Activated CD4-positive, alpha-beta T cell treated with anti-CD3 and anti-CD28 coated beads for 4 hours (primary cell): ENCODE measurements around the gene SLC1A2.
A peak's percentile ranks its signal among the peaks of the same experiment; 100 is the strongest.
"Not testable (repeated sequence)": the region's sequence is repeated elsewhere in the genome, so short reads cannot be mapped to it uniquely, and the experiment has no call there.

Experiments used
- DNase-seq, 2 donors: peaks; one replicate each; pipeline ENCODE4 v3.0.0-alpha.2; 2020

Gene SLC1A2

DNA sequence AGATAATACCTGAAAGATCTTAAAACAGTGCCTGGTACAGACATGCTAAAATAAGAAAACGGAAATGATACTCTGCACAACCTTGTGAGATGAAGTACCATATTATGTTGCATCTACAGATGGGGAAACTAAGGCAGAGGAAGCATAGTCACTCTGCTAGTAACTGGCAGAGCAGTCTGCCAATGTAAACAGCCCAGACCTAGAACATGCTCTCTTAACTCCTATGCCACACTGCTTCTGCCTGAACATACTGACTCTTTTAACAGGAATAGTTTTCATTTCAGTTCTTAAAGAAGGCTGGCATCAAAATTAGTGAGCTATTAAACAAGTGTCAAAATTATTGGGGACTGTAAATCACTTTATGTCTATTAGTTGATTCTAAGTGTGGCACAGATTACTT is 180.5 kb downstream of the SLC1A2 start:
- DNase-seq = no peak

DNA sequence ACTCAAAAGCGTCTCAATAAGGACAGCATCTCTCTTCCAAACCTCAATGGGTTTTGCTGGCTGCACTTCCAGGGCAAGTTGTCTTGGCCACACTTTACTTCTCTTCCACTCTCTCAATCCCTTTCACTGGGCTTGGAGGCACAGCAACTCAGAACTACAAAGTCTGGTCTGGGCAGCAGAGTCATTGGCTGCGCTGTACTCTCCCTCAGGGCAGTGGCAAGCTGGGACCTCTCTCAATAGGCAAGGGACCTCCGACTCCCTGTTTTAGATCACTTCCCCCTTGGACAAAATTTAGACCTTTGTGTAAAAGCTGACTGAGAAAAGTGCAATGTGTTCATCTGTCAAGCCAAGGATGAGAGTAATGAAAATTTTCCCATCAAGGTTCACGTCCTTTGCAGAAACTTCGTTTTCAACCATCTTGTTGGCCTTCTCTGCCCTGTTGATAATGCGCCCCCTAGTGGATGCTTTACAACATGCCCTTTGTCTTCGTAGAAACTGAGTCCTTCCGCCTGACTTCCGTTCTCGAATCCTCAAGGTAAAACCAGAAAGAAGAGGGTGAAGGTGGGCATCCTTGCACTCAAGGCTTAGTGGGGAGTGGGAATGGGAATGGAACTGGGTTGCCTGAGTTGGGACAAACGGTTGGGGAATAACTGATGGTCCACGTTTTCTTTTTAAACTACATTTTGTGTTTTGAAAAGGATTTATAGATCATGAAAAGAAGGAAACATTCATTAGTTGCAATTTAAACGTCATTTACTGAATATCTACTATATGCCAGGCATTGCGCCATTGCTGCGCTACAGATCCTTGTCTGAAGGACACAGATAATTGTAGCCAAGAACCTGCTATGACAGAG is 181.3 kb downstream of the SLC1A2 start:
- peak; percentile 42 to 65 for DNase-seq

DNA sequence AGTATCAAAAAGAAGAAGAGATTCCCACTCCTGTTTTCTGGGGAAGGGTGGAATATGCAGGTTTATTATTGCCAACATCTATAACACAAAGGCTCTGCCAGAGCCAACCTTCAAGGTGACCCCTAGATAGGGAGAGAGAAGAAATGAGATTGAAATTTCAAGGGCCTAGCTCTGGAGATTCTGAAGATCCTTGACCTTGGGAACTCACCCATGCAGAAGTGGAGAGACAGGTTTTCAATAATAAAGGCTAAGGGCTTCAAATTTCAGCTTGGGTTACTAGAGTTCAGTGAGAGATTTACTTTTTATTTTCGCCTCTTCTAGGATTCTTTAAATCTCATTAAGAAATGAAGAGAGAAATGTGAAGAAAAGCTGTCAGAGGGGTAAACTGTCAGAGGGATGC is 182.0 kb downstream of the SLC1A2 start:
- no peak for DNase-seq

DNA sequence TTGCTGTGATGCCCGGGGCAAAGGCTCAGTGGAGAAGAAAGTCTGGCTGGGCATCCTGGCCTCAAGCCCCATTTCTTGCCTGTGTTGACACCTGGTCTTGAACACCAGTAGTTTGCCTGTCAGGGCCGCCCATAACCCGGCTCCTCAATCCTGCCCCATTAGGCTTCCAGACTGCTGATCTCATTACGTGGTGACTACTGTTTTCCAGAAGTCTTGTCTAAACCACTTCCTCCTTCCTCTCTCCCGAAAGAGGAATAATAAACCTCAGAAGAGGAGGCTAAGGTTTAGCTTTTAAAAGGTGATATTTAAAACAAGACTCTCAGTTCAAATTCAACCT is 182.7 kb downstream of the SLC1A2 start:
- DNase-seq = no peak

DNA sequence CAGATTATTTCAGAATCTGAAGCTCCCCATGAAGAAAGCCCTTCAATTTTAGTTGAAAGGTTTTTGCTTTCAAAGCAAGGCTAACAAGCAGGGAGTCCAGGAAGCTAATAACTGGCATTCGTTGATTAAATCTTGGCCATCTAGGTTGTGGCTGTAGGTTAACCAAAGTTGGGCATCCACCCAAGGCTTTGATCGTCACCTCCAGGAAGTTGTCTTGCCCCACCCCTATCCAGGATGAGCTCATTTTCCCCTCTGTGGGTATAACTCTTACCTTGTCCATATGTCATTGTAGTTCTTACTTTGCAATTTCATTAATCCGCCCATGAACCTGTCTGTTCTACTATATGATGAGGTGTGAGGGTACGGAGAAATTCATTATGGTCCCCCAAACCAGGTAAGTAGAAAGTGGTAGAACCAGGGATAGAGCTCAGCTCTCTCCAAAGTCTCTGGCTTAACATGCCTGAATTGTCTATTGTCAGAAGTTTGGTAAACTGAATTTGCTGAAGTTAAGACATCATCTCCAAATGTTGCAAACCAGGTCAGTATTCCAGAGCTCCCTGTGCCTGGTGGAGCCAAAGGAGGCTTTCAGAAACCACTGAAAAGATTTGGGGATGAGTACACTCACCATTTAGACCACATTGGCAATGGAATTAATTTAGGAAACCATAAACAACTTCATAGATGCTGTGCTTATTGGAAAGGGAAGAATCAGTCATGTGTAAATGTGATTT is 183.3 kb downstream of the SLC1A2 start:
- peak; percentile 63 to 70 for DNase-seq

DNA sequence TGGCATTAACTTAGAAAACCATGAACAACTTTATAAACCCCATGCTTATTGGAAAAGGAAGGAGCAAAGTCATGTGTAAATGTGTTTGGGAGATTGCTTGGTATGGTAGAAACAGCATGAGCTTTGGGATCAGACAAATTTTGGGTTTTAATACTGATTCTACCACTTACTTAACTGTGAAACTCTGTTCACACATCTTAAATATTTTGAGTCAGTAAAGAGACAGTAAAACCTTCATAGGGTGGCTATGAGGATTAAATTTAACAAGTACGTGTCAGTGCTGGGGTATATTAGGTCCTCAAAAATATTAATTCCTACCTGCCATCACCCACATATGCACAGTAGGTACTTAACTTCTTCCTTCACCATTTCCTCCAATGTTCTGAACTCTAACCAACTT is 183.9 kb downstream of the SLC1A2 start:
- DNase-seq = no peak

DNA sequence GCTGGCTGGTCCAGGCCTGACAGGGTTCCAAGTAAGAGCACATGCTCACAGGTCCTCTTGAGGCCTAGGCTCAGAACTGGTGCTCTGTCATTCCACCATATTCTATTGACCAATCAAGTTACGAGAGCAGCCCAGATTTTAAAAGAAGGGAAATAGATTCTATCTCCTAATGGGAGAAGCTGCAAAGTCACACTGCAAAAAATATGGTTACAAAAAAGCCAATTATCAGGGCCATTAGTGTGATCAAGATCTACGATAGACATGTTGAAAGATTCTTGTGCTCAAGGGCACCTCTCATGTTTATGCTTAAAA is 184.2 kb downstream of the SLC1A2 start:
- DNase-seq = no peak

DNA sequence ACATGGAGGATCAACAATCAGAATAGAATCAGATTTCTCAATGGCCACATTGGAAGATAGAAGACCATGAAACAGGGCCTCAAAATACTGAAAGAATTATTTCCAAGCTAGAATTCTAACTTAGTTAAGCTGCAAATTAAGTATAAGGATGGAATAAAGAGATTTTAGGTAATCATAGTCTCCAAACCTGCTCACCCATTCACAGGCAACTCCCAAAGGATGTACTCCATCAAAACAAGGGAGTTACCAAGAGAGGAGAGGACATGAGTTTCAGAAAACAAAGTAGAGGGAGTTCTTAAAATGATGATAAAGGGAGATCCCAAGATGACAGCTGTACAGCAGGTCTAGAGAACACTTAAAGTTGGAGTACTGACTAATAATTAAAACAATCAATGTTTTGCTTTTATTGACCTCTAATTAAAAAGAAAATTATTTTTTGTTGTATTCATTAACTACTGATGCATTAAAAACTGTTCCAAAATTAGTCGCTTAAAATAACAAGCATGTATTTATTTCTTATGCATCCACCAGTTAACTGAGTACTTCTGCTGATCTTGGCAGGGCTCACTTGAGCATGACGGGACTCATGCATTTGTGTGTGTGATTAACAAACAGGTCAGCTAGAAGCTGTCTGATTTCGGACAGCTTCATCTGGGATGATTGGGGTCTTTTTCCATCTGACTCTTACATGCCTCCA is 184.8 kb downstream of the SLC1A2 start:
- DNase-seq = no peak

DNA sequence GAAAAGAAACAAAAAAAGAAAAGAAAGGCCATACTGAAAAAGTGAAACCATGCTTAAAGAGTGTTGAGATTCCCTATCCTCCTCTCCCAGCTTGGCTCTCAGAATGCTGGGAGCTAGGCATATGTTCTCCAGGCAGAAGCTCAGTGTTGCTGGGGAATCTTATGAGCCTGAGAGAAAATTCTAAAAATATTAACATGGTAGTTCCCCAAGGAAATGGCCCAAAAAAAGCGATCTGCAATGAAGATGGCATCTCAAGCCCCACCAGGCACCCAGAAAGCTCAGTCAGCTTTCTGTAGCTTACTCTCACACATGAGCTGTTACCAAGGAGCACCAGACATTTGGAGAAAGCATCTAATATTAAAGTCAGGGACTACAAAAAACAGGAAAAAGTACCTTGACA is 185.8 kb downstream of the SLC1A2 start:
- no peak for DNase-seq

DNA sequence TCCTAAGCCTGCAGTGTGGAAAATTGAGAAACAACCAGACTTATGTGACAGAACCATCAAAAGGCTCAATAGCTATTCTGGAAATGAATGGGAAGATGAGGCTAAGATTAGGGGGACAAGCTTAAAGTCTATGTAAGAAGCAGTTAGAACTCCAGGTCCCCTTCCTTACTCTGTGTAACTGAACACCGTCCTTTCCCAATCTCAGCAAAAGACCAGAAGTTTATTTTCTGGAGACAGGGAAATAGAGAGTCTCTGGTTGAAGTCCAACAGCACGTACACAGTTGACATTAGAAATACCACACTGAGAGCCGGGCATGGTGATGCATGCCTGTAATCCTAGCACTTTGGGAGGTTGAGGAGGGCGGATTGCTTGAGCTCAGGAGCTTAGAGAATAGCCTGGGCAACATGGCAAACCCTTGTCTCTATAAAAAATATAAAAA is 186.4 kb downstream of the SLC1A2 start:
- DNase-seq = no peak

DNA sequence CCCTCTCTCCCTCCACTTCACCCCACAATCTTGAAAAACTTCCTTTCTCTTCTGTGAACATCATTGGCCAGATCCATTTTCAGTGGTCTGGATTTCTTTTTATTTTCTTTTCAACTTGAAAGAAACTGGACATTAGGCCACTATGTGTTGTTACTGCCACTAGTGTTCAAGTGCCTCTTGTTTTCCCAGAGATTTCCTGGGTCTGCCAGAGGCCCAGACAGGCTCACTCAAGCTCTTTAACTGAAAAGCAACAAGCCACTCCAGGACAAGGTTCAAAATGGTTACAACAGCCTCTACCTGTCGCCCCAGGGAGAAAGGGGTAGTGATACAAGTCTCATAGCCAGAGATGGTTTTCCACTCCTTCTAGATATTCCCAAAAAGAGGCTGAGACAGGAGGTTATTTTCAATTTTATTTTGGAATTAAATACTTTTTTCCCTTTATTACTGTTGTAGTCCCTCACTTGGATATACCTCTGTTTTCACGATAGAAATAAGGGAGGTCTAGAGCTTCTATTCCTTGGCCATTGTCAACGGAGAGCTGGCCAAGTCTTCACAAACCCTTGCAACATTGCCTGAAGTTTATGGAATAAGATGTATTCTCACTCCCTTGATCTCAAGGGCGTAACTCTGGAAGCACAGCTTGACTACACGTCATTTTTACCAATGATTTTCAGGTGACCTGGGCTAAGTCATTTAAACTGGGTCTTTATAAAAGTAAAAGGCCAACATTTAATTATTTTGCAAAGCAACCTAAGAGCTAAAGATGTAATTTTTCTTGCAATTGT is 188.1 kb downstream of the SLC1A2 start:
- no peak for DNase-seq

DNA sequence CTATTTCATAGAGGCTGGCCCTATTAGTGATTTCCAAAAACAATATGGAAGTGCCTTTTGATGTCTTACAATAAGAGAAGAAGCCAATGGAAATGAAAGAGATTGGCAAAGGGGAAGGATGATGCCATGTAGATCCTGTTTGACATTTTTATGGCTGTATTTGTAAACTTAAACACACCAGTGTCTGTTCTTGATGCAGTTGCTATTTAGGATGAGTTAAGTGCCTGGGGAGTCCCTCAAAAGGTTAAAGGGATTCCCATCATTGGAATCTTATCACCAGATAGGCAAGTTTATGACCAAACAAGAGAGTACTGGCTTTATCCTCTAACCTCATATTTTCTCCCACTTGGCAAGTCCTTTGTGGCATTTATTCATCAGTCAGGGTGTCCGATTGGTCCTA is 189.0 kb downstream of the SLC1A2 start:
- DNase-seq = no peak

DNA sequence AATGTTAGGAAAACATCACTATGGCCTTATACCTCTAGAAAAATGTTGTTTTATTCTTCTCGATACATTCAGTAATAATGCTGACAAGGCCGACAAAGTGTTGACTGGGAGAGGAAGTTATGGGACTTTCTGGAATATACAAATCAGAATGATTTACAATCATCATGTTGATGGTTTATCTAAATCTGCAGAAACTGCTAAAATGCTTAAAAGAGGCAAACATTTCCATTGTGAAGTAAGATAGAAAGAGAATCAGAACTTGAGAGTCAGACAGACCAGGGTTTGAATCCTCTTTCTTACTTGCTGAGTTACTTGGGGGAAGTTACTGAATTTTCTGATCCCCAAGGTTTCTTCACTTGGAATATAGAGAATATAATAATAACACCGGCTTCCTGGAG is 191.0 kb downstream of the SLC1A2 start:
- DNase-seq = no peak

DNA sequence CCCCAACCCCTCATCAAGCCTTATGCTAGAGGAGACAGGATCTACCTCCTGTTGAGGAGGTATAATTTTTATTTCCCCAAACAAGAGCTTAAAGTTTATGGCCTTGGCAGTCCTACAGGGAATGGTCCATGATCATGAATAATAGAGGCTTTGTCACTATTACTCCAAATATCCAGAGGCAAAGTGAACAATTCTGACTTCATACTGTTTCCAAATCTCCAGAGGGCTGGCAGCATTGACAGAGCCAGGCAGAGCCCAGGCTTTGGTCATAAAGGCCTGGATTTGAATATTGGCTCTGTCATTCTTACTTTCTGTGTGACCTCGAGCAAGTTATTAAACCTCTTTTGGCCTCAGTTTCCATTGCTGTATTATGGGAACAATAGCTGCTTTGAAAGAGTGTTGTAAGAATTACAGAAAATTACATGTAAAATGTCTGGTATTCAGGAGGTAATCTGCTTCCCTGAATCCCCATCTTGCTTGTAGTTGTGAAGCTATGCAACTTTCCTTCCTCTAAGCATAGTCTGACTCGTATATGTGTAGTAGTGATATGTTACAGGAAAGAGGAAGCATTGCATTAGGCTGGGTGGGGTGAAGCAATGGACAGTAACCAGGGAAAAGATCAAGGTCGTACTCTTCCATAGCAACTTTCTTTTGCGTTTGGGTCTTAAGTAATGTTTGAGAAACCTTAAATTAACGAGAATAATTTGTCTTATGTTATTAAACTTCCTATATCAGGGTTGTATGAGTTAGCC is 191.6 kb downstream of the SLC1A2 start:
- no peak for DNase-seq

DNA sequence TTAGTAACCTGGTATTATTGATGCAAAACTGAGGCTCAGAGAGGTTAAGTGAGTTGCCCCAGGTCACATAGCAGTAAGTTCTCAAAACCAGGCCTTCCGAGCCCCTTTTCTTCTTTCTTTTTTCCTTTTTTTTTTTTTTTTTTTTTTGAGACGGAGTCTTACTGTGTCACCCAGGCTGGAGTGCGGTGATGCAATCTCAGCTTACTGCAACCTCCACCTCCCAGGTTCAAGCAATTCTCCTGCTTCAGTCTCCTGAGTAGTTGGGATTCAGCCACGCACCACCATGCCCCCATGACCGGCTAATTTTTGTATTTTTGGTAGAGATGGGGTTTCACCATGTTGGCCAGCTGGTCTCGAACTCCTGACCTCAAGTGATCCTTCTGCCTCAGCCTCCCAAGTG is 192.6 kb downstream of the SLC1A2 start:
- DNase-seq = not testable (repeated sequence)

DNA sequence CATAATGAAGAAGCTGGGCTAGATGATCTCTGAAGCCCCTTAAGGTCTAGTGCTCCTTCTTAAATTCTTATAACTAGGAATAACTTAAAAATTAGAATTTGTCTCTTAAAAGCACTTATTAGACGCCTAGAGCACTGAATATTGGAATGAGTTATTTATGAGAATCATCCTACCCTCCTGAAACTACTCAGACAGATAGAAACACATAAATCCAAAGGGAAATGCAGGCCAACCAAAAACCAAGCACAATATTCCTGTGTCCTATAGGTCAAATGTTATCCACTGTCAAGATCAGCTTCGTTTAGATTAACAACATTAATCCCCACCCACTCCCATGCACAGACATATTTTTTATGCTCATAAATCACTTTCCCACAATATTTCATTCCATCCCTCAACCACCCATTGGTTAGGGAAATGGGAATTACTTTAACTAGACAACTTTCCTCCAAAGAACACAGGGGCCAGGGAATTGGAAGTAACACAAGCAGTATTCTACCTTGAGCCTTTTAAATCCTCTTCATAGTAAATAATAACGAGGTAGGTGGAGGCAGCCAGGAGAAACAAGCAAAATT is 193.3 kb downstream of the SLC1A2 start:
- DNase-seq = no peak

DNA sequence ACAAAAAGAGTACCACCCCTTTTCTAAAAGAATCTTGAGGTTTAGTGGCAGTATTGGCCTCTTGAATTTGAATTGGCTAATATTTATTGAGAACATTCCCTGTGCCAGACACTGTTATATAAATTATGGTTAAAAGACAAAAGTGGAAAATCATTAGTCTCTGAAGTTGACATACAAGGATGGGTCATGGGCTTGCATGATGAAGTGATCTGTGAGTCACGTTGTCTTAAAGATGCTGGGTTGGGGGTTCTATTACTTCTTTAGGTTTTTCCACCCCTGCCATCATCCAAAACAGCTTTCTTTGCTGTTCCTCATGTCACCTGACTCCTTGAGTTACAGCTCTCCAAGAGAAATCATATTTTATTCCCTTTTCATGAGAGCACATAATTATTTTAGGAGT is 195.4 kb downstream of the SLC1A2 start:
- no peak for DNase-seq

DNA sequence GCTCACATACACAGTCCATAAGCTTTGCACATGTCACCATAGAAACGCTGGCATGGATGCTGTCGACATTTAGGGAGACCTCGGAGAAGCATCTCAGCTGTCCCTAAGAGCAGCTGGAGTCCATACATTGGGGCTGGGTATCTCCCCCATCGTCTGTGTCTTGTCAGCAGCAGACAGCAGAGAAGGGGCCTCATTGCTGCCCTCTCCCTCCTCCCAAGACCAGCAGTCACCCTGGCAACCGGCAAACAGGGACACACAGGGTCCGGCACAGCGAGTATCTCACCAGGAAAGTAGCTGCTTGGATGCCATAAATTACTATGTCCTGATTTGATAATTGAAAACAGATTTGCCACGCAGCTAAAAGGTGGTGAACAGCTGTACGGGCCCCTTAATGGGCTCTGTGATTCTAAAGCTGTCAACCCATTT is 196.0 kb downstream of the SLC1A2 start:
- no peak for DNase-seq

DNA sequence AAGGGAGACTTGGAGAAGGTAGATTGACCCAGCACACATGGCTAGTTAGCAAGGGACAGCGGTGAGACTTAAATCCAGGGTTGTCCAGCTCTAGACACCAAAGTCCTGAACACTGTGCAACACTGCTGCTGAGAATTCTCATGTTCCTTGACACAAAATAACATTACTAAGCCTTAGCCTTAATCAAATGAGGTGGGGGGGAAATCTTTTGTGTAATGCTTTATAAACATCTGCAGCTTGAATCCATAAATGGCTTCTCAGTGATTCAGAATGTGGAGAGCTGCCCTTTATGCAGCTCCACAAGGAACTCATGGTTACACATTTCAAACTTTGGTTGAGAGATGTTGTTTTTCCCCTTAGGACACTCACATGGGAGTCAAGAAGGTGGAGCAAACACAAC is 200.4 kb downstream of the SLC1A2 start:
- no peak for DNase-seq

DNA sequence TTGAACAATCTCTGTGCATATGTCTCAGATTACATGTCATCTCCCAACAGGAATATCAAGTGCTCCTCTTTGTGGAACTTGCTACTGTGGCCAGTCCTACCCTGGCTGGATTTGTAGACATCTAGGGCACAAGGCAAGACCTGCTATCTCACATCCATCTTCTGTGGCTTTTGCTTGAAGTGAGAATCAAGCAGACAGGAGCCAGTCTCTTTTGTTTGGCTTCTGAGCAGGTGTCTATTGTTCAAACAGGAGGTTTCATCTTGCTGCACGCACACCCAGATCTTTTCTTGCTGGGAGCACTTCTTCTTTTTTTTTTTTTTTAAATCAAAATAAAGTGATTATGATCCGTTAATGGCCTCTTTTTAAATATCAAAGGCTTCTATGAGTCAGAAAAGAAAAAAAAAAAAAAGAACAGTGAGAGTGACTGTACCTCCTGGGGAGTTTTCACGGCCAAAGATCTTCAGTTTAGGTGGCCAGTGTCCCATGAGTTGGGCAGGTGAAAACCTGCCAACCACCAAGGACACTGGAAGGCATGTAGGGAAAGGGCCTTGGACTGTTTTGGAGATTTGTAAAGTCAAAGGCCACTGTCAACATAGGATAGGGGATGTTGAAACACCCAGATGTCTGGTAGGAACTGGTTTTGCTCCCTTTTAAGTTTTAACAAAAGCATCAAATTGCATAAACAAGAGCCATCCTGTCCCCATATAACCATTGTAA is 202.2 kb downstream of the SLC1A2 start:
- peak in 1 of 2 donors; percentile 21 for DNase-seq

DNA sequence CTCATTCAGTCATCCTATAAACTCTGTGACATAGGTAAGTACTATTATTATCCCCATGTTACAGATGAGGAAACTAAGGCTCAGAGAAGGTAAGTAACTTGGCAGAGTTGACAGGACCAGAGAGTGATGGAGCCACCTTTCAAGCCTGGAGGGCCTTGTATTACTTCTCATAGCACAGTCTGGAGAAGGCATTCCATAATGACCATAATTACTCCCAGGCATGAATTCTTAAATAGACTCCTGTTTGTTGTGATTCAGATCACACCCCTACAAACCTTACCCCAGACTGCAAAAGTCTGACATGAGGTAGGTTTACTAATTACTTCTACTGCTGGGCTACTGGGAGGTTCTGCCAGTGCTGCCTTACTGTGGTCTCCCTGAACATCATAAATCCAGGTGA is 203.4 kb downstream of the SLC1A2 start:
- DNase-seq = no peak
